Esophagus muscularis mucosa (tissue), 4 donors: ENCODE data around the gene NRG2.

Experiments used
- EP300 ChIP-seq: sonication (generic); formaldehyde crosslinking; IDR thresholded peaks from one replicate; pipeline ENCODE4 v1.6.1; 2017; ENCODE audit warnings: antibody characterized with exemption
- POLR2A ChIP-seq: fragments of 450-650 bp; IDR thresholded peaks from one replicate; pipeline ENCODE4 v1.6.1; 2017; ENCODE audit warnings: antibody characterized with exemption, moderate library complexity, mild to moderate bottlenecking, low read depth
- POLR2AphosphoS5 ChIP-seq, 2 donors: sonication (generic); formaldehyde crosslinking; IDR thresholded peaks; one replicate each; pipeline ENCODE4 v1.6.1; 2017; ENCODE audit warnings: antibody characterized with exemption in 2 of 2
- TF ChIP-seq, protein P1 (sequence below), 3 experiments: fragments of 200-600 bp in 2 of 3; fragments of 450-650 bp in 1 of 3; sonication (generic) in 2 of 3; IDR thresholded peaks; one replicate each; pipeline ENCODE4 v1.5.1; 2017 to 2019; ENCODE audit warnings: antibody characterized with exemption in 3 of 3, mild to moderate bottlenecking in 2 of 3, moderate library complexity in 1 of 3

- TF ChIP-seq, protein P1, sequence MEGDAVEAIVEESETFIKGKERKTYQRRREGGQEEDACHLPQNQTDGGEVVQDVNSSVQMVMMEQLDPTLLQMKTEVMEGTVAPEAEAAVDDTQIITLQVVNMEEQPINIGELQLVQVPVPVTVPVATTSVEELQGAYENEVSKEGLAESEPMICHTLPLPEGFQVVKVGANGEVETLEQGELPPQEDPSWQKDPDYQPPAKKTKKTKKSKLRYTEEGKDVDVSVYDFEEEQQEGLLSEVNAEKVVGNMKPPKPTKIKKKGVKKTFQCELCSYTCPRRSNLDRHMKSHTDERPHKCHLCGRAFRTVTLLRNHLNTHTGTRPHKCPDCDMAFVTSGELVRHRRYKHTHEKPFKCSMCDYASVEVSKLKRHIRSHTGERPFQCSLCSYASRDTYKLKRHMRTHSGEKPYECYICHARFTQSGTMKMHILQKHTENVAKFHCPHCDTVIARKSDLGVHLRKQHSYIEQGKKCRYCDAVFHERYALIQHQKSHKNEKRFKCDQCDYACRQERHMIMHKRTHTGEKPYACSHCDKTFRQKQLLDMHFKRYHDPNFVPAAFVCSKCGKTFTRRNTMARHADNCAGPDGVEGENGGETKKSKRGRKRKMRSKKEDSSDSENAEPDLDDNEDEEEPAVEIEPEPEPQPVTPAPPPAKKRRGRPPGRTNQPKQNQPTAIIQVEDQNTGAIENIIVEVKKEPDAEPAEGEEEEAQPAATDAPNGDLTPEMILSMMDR (IDR thresholded peaks at IDR 0.05): peak; percentile 50 to 70 (median 56)
- no peak for TF ChIP-seq EP300
- no peak for TF ChIP-seq POLR2A
- peak; percentile 59 to 63 for TF ChIP-seq POLR2AphosphoS5 (IDR thresholded peaks at IDR 0.05)
These were observed at the start of gene NRG2 for GRCh38 chr5:140042643-140043507.
